ENCODE measurements around the gene PDHX. TPM values are rescaled to one million over a fixed set of nuclear protein-coding genes. Genes with fewer than 3 reads are reported as not detected.
A peak's percentile ranks its signal among the peaks of the same experiment; 100 is the strongest.

Gene PDHX
- total RNA-seq, 2 experiments from 2014 or later: 17.3 to 17.4 TPM

DNA sequence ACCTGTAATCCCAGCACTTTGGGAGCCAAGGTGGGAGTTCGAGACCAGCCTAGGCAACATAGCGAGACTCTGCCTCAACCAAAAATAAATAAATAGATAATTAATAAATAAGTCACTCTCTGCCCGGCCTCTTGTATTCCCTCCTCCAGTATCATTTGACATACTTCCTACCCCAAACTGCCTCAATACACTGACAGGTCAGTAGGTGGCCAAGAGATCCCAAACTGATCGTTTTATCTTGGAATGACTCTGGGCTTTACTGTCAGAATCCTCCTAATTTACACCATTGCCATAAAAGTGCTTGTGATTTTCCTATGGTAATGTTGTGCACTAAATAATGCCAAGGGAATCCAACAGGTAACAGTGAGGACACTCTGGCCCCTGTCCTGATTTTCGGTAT lies 94.2 kb downstream of the PDHX start:
- H3K27me3 ChIP-seq (ENCODE audit: control insufficient read depth in 1 of 2, insufficient read depth in 2 of 2, low read length in 2 of 2): no peaks in the 10 kb centered on the region
- TF ChIP-seq, protein P1, sequence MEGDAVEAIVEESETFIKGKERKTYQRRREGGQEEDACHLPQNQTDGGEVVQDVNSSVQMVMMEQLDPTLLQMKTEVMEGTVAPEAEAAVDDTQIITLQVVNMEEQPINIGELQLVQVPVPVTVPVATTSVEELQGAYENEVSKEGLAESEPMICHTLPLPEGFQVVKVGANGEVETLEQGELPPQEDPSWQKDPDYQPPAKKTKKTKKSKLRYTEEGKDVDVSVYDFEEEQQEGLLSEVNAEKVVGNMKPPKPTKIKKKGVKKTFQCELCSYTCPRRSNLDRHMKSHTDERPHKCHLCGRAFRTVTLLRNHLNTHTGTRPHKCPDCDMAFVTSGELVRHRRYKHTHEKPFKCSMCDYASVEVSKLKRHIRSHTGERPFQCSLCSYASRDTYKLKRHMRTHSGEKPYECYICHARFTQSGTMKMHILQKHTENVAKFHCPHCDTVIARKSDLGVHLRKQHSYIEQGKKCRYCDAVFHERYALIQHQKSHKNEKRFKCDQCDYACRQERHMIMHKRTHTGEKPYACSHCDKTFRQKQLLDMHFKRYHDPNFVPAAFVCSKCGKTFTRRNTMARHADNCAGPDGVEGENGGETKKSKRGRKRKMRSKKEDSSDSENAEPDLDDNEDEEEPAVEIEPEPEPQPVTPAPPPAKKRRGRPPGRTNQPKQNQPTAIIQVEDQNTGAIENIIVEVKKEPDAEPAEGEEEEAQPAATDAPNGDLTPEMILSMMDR (IDR thresholded peaks at IDR 0.05): no peak
- ATAC-seq (ENCODE audit: poor library complexity) (no peak), DNase-seq (no peak)
- H3K27me3 Mint-ChIP-seq: no peaks in the 10 kb centered on the region
- no peaks in the 10 kb centered on the region for H3K9me3 ChIP-seq (ENCODE audit: control insufficient read depth in 1 of 2, insufficient read depth in 1 of 2, low read length in 2 of 2)
- intact Hi-C loops (cut with DNase I, micrococcal nuclease): no loop called here
- no peaks in the 10 kb centered on the region for H3K36me3 Mint-ChIP-seq (ENCODE audit: low read depth)
- H3K27ac ChIP-seq (ENCODE audit: low read depth in 1 of 2, low read length in 2 of 2): no peak overlapping the region
- no peaks in the 10 kb centered on the region for H3K9me3 Mint-ChIP-seq
- no peak overlapping the region for H3K27ac Mint-ChIP-seq
- POLR2A ChIA-PET: interaction anchor here (0.5 to 1.1 kb wide), 2 partner anchors 72 to 155 kb away, joined by 3 to 4 read pairs; no protein-coding TSS in a partner anchor
- H3K4me1 ChIP-seq (ENCODE audit: insufficient read depth, low read length): peaks cover 39% of the 10 kb centered on the region
- H3K36me3 ChIP-seq (ENCODE audit: insufficient read depth, low read length): no peaks in the 10 kb centered on the region
- CTCF ChIA-PET: no interaction called here
- H3K4me3 ChIP-seq (ENCODE audit: low read length): no peak overlapping the region
- H3K4me3 Mint-ChIP-seq: no peak overlapping the region
- peaks cover 61% of the 10 kb centered on the region for H3K4me1 Mint-ChIP-seq (ENCODE audit: low read depth)

DNA sequence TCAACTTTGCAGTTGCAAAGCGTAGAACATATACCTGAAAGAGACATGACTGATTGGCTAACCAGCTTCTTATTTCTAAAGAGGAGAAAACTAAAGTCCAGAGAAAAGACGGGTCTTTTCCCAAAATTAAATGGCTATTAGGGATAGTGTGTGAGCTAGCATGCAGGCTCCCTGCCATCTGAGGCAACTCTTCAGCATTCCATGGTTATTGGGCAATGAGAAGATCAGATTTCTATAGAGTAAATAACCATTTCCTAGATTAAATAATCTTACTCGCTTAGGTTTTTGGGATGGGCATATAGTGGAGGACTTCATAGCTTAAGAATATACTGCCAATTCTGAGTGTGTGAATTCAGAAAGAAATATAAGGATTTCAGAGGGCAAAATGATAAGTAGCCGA lies 95.0 kb downstream of the PDHX start:
- TF ChIP-seq, protein P1 (IDR thresholded peaks at IDR 0.05): no peak
- Mint-ChIP-seq H3K4me1 (ENCODE audit: low read depth) (peaks cover 55% of the 10 kb centered on the region), H3K4me3 (peak overlapping the region; percentile 9), H3K27me3 (no peaks in the 10 kb centered on the region), H3K36me3 (ENCODE audit: low read depth) (no peaks in the 10 kb centered on the region), H3K27ac (no peak overlapping the region), H3K9me3 (no peaks in the 10 kb centered on the region)
- Histone ChIP-seq H3K36me3 (ENCODE audit: insufficient read depth, low read length) (no peaks in the 10 kb centered on the region), H3K4me1 (ENCODE audit: insufficient read depth, low read length) (peaks cover 36% of the 10 kb centered on the region), H3K4me3 (ENCODE audit: low read length) (no peak overlapping the region), H3K27ac (ENCODE audit: low read depth in 1 of 2, low read length in 2 of 2) (no peak overlapping the region), H3K9me3 (ENCODE audit: control insufficient read depth in 1 of 2, insufficient read depth in 1 of 2, low read length in 2 of 2) (no peaks in the 10 kb centered on the region), H3K27me3 (ENCODE audit: control insufficient read depth in 1 of 2, insufficient read depth in 2 of 2, low read length in 2 of 2) (no peaks in the 10 kb centered on the region)
- ATAC-seq (ENCODE audit: poor library complexity) (no peak), DNase-seq (no peak)
- CTCF ChIA-PET: no interaction called here
- POLR2A ChIA-PET: interaction anchor here (0.7 kb wide), 1 partner anchor 33 kb away, joined by 3 read pairs; no protein-coding TSS in a partner anchor
- intact Hi-C loops (cut with DNase I, micrococcal nuclease): no loop called here

DNA sequence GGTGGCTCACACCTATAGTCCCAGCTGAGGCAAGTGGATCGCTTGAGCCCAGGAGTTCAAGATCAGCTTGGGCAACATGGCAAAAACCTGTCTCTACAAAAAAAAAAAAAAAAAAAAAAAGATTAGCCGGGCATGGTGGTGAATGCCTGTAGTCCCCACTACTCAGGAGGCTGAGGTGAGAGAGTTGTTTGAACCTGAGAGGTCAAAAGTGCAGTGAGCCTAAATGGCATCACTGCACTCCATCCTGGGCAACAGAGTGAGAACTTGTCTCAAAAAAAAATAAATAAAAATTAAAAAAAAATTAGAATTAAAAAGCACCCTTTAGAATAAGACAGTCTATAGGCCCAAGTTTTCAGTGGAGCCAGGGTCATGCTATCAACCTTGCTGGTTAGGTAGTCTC lies 95.5 kb downstream of the PDHX start:
- peaks cover 31% of the 10 kb centered on the region for H3K4me1 ChIP-seq (ENCODE audit: insufficient read depth, low read length)
- Mint-ChIP-seq H3K27me3 (no peaks in the 10 kb centered on the region), H3K4me1 (ENCODE audit: low read depth) (peaks cover 50% of the 10 kb centered on the region), H3K36me3 (ENCODE audit: low read depth) (no peaks in the 10 kb centered on the region), H3K4me3 (peak overlapping the region; percentile 4), H3K9me3 (no peaks in the 10 kb centered on the region), H3K27ac (peak overlapping the region; percentile 88)
- TF ChIP-seq, protein P1 (IDR thresholded peaks at IDR 0.05): no peak
- no peaks in the 10 kb centered on the region for H3K36me3 ChIP-seq (ENCODE audit: insufficient read depth, low read length)
- ATAC-seq (ENCODE audit: poor library complexity): no peak
- intact Hi-C loops (cut with DNase I, micrococcal nuclease): loop anchor here in 1 of 2 experiments (2.0 kb wide), 2 partner anchors 35 to 71 kb away; no protein-coding TSS in a partner anchor
- no peak for DNase-seq
- ChIA-PET CTCF (interaction anchor here (1.0 to 1.4 kb wide), 4 partner anchors 12 to 34 kb away, joined by 3 to 6 read pairs (median 4); no protein-coding TSS in a partner anchor), POLR2A (interaction anchor here (0.7 to 1.4 kb wide), 5 partner anchors 9 to 152 kb away, joined by 3 to 6 read pairs (median 3); no protein-coding TSS in a partner anchor)
- no peak overlapping the region for H3K4me3 ChIP-seq (ENCODE audit: low read length)
- H3K9me3 ChIP-seq (ENCODE audit: control insufficient read depth in 1 of 2, insufficient read depth in 1 of 2, low read length in 2 of 2): no peaks in the 10 kb centered on the region
- H3K27me3 ChIP-seq (ENCODE audit: control insufficient read depth in 1 of 2, insufficient read depth in 2 of 2, low read length in 2 of 2): no peaks in the 10 kb centered on the region
- H3K27ac ChIP-seq (ENCODE audit: low read depth in 1 of 2, low read length in 2 of 2): peak overlapping the region; percentile 42 to 49

Measured in CD4-positive, alpha-beta T cell (primary cell).